Colonic mucosa (tissue), 4 donors: ENCODE measurements around the gene AOPEP. TPM values are rescaled to one million over a fixed set of nuclear protein-coding genes. Genes with fewer than 3 reads are reported as not detected.
A peak's percentile ranks its signal among the peaks of the same experiment; 100 is the strongest.
"Not testable (repeated sequence)": the region's sequence is repeated elsewhere in the genome, so short reads cannot be mapped to it uniquely, and the experiment has no call there.

Experiments
- DNase-seq: peaks from one replicate; pipeline ENCODE4 v3.0.0-alpha.2; 2020
- H3K27ac ChIP-seq: fragments of 200-600 bp; one replicate; pipeline ENCODE4 v1.8.0; 2021
- H3K27me3 ChIP-seq: fragments of 200-600 bp; one replicate; pipeline ENCODE4 v1.8.0; 2021
- H3K36me3 ChIP-seq: fragments of 200-600 bp; one replicate; pipeline ENCODE4 v1.8.0; 2021
- H3K4me1 ChIP-seq: fragments of 200-600 bp; one replicate; pipeline ENCODE4 v1.8.0; 2021; ENCODE audit warnings: mild to moderate bottlenecking
- H3K4me3 ChIP-seq: fragments of 200-600 bp; one replicate; pipeline ENCODE4 v1.8.0; 2021
- H3K9ac ChIP-seq, 2 donors: one replicate each; pipeline ENCODE4 v1.7.0; 2013; ENCODE audit warnings: control low read depth in 2 of 2, low read depth in 2 of 2, low read length in 2 of 2
- H3K9me3 ChIP-seq: fragments of 200-600 bp; one replicate; pipeline ENCODE4 v1.8.0; 2021
- intact Hi-C: fragments of 100-400 bp; cut with DNase I; formaldehyde crosslinking; loops from one replicate; pipeline ENCODE4 v1.14.1; 2022
- total RNA-seq, 2 donors: library from RNA; stranded (reverse); fragmentation: NEBNext Ultra II Directional in 1 of 2; extraction: Animal tissue kit (Norgen Biotek cat#: 25700) in 1 of 2; gene quantifications; one replicate each; pipeline ENCODE4 v1.2.1, GENCODE V29; 2021
- TF ChIP-seq, protein P1 (sequence below): fragments of 200-600 bp; IDR thresholded peaks from one replicate; pipeline ENCODE4 v1.8.0; 2022; ENCODE audit warnings: antibody characterized with exemption, mild to moderate bottlenecking
- donor health status: healthy.
- donor health status: DM: no; HTN: no; CAD: no.
- donor health status: DM: no; HTN: no; CAD: no.

The AOPEP gene
- total RNA-seq, 2 donors from 2014 or later: 38.4 to 43.2 TPM

DNA sequence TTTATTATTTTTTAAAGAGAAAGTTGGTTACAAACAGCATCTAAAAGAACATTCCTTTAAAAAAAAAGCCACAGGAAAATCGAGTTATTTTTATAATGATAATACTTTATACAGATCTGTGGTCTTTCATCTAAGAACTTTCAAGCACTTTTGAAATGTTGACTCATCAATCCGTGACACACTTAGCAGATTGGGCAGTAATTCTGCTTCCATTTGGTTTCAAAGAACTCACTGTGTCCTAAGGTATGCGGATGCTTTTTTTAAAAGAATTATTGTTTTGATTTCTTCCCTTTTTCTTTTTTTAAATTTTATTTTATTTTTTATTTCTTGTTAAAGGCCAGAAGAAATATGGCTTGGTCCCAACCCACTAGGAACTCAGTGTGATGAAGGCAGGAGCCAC is 147.8 kb downstream of the AOPEP start:
- Histone ChIP-seq H3K9me3 (no peaks in the 10 kb centered on the region), H3K4me3 (no peak overlapping the region), H3K36me3 (no peaks in the 10 kb centered on the region), H3K27me3 (no peaks in the 10 kb centered on the region), H3K27ac (no peak overlapping the region), H3K9ac (no peak overlapping the region), H3K4me1 (no peaks in the 10 kb centered on the region)
- no peak for DNase-seq
- intact Hi-C loops: no loop called here
- TF ChIP-seq, protein P1, sequence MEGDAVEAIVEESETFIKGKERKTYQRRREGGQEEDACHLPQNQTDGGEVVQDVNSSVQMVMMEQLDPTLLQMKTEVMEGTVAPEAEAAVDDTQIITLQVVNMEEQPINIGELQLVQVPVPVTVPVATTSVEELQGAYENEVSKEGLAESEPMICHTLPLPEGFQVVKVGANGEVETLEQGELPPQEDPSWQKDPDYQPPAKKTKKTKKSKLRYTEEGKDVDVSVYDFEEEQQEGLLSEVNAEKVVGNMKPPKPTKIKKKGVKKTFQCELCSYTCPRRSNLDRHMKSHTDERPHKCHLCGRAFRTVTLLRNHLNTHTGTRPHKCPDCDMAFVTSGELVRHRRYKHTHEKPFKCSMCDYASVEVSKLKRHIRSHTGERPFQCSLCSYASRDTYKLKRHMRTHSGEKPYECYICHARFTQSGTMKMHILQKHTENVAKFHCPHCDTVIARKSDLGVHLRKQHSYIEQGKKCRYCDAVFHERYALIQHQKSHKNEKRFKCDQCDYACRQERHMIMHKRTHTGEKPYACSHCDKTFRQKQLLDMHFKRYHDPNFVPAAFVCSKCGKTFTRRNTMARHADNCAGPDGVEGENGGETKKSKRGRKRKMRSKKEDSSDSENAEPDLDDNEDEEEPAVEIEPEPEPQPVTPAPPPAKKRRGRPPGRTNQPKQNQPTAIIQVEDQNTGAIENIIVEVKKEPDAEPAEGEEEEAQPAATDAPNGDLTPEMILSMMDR: no peak

DNA sequence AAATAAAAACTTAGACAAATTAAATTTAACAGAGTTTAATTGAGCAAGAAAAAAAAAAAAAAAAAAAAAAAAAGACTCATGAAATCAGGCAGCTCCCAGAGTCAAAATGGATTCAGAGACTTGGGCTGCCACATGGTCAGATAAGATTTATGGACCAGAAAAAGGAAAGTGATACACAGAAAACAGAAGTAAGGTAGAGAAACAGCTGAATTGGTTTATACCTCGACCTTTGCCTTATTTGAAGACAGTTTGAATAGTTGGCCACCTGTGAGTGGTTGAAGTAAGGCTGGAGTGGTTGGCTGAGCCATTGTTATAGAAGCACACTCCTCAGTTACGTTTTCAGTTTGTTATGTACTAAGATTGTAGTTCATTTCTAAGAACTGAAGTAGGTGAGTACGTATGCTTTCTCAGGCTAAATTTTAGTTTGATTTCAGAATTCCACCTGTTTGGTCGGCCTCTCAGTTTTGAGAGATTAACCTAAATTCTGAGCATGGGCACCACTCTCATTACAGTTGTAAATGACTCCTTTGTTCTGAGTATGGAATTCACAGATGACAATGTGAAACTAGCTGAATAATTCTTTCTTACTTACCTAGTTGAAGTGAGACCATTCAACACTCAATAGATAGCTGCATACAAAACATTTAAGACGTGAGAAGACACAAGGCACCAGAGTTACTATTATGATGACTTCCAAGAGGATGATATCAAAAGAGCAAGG is 149.0 kb downstream of the AOPEP start:
- Histone ChIP-seq H3K9me3 (no peaks in the 10 kb centered on the region), H3K4me1 (no peaks in the 10 kb centered on the region), H3K9ac (no peak overlapping the region), H3K36me3 (no peaks in the 10 kb centered on the region), H3K27ac (peak overlapping the region; percentile 15), H3K27me3 (no peaks in the 10 kb centered on the region), H3K4me3 (no peak overlapping the region)
- DNase-seq: peak; percentile 42
- intact Hi-C loops: no loop called here
- TF ChIP-seq, protein P1: no peak

DNA sequence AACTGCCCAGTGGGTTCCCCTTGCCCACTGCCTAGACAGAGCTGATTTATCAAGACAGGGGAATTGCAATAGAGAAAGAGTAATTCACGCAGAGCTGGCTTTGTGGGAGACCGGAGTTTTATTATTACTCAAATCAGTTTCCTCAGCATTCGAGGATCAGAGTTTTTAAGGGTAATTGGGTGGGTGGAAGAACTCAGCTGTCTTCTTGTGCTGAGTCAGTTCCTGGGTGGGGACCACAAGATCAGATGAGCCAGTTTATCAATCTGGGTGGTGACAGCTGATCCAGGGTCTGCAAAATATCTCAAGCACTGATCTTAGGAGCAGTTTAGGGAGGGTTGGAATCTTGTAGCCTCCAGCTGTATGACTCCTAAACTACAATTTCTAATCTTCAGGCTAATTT is 152.3 kb downstream of the AOPEP start:
- H3K36me3 ChIP-seq, H3K4me3 ChIP-seq, H3K27ac ChIP-seq, H3K4me1 ChIP-seq, DNase-seq, H3K27me3 ChIP-seq, intact Hi-C loops, H3K9me3 ChIP-seq, H3K9ac ChIP-seq: not testable (repeated sequence)

DNA sequence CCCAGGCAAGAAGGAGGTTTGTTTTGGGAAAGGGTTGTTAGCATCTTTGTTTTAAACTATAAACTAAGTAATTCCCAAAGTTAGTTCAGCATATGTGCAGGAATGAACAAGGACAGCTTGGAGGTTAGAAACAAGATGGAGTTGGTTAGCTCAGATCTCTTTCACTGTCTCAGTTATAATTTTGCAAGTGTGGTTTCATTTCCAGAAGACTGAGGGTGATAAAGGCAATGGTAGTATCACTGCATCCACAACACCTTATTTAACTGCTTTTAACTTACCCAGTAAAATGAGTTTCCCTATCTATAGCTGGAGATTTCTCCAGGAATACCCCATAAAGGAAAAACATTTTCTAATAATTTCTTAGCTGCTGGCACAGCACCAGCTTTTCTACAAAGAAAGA is 152.7 kb downstream of the AOPEP start:
- no peaks in the 10 kb centered on the region for H3K4me1 ChIP-seq
- H3K9me3 ChIP-seq: no peaks in the 10 kb centered on the region
- no peak overlapping the region for H3K9ac ChIP-seq
- DNase-seq: no peak
- H3K27me3 ChIP-seq: no peaks in the 10 kb centered on the region
- H3K27ac ChIP-seq: no peak overlapping the region
- H3K4me3 ChIP-seq: no peak overlapping the region
- H3K36me3 ChIP-seq: no peaks in the 10 kb centered on the region
- TF ChIP-seq, protein P1: no peak
- intact Hi-C loops: no loop called here

DNA sequence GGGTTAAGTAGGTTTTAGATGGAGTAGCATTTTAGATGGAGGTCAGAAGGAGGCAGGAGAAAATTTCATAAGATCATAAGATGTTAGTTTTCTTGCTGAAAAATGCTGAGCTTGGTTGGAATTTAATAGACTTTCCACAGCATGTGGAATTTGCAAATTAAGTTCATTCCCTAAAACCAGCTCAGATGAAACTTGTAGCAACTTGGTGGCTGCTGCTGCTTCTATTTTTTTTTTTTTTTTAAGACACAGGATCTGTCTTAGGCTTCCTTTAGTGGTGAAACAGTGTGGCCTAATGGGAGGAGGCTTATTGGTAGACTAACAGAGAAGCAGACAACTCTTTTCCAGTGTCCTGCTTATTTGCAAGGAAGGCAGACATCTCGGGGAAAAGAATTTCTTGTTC is 154.5 kb downstream of the AOPEP start:
- Histone ChIP-seq H3K36me3 (no peaks in the 10 kb centered on the region), H3K4me1 (no peaks in the 10 kb centered on the region), H3K9me3 (no peaks in the 10 kb centered on the region), H3K9ac (no peak overlapping the region), H3K4me3 (no peak overlapping the region), H3K27me3 (no peaks in the 10 kb centered on the region), H3K27ac (no peak overlapping the region)
- TF ChIP-seq, protein P1: no peak
- DNase-seq: no peak
- intact Hi-C loops: no loop called here

DNA sequence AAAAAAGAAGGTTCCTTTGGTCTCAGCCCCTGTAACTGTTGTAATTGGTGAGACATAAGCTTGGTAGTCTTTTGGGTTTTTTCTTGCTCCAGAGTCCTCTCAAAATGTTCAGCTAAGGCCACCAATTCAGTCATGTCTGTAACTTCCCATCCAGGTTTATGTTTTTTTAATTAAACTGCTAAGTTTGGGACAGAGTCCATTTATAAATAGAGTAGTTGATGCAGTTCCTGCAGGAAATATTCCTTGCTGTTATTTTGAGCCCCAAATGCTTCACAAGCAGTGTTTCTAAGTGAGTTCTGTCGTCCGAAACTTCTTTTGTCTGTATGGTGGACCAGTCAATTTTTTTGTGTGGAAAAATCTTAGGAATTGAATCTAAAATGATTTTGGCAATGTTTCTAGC is 155.0 kb downstream of the AOPEP start:
- Histone ChIP-seq H3K4me1 (no peaks in the 10 kb centered on the region), H3K27me3 (no peaks in the 10 kb centered on the region), H3K9me3 (no peaks in the 10 kb centered on the region), H3K9ac (no peak overlapping the region), H3K36me3 (no peaks in the 10 kb centered on the region), H3K27ac (no peak overlapping the region), H3K4me3 (no peak overlapping the region)
- no peak for DNase-seq
- intact Hi-C loops: no loop called here
- TF ChIP-seq, protein P1: no peak
